Panc1 (cell line): Measurements from ENCODE around the gene PCNX1. TPM values are rescaled to one million over a fixed set of nuclear protein-coding genes. Genes with fewer than 3 reads are reported as not detected.

Source experiments
- ATAC-seq: fragments of 200-7000 bp; cut with Tn5 transposase; 2 replicates; pipeline ENCODE4 v1.9.1; 2020; ENCODE audit warnings: mild to moderate bottlenecking, moderate library complexity
- BruUV-seq: library from RNA; stranded (reverse); fragments of 400-500 nt; replicated peaks from 2 replicates; lab custom pipeline; 2021; lab: Mats Ljungman, UMichigan
- CTCF ChIA-PET: fragments of 300-600 bp; sonication (Branson Sonifier 250); formaldehyde crosslinking; loops from one replicate; lab custom pipeline; 2022; ENCODE audit warnings: antibody characterized with exemption; lab: Charles Lee
- POLR2A ChIA-PET: fragments of 300-600 bp; sonication (Branson Sonifier 250); formaldehyde crosslinking; loops from one replicate; lab custom pipeline; 2022; ENCODE audit warnings: antibody characterized with exemption; lab: Charles Lee
- DNase-seq: peaks from one replicate; pipeline ENCODE4 v3.0.0-alpha.2; 2010; ENCODE audit warnings: low read depth, low spot score
- H3K27ac ChIP-seq: 2 replicates; pipeline ENCODE4 v1.5.1; 2011; ENCODE audit warnings: mild to moderate bottlenecking, low read length, inconsistent platforms
- H3K27me3 ChIP-seq: fragments of 200-500 bp; sonication (Bioruptor generic); 2 replicates; pipeline ENCODE4 v1.6.0; 2014; ENCODE audit warnings: low read length, inconsistent platforms; ENCODE audit not compliant: control insufficient read depth, insufficient read depth
- H3K36me3 ChIP-seq: fragments of 200-500 bp; sonication (Bioruptor generic); 2 replicates; pipeline ENCODE4 v1.5.1; 2014; ENCODE audit warnings: inconsistent platforms, mild to moderate bottlenecking, low read length, moderate library complexity; ENCODE audit not compliant: control insufficient read depth, insufficient read depth
- H3K4me1 ChIP-seq: 2 replicates; pipeline ENCODE4 v1.5.1; 2011; ENCODE audit warnings: inconsistent platforms, mild to moderate bottlenecking, low read length, moderate library complexity; ENCODE audit not compliant: control insufficient read depth, insufficient read depth
- H3K4me3 ChIP-seq, 2 experiments: 2 replicates each; pipeline ENCODE4 v1.5.1; 2011 to 2012; ENCODE audit warnings: low read depth in 2 of 2, low read length in 2 of 2, mild to moderate bottlenecking in 2 of 2, inconsistent platforms in 1 of 2, moderate library complexity in 1 of 2
- H3K9me3 ChIP-seq: fragments of 200-500 bp; sonication (Bioruptor generic); 2 replicates; pipeline ENCODE4 v1.5.1; 2014; ENCODE audit warnings: low read depth, mild to moderate bottlenecking, inconsistent platforms, low read length, moderate library complexity; ENCODE audit not compliant: control insufficient read depth, insufficient read depth
- CTCF ChIP-seq: fragments of 450-650 bp; IDR thresholded peaks from 2 replicates; pipeline ENCODE4 v1.5.1; 2017; ENCODE audit warnings: mild to moderate bottlenecking
- POLR2AphosphoS5 ChIP-seq: IDR thresholded peaks from 2 replicates; pipeline ENCODE4 v1.6.1; 2012; ENCODE audit warnings: mild to moderate bottlenecking, low read depth, low read length, moderate library complexity
- REST ChIP-seq, 2 experiments: IDR thresholded peaks; 2 replicates each; pipeline ENCODE4 v1.6.1; 2011 to 2012; ENCODE audit warnings: low read depth in 2 of 2, control low read depth in 1 of 2, low read length in 1 of 2, mild to moderate bottlenecking in 1 of 2, moderate library complexity in 1 of 2; ENCODE audit not compliant: insufficient read depth in 1 of 2
- SIN3A ChIP-seq: IDR thresholded peaks from 2 replicates; pipeline ENCODE4 v1.6.1; 2012; ENCODE audit warnings: low read depth, mild to moderate bottlenecking, low read length, moderate library complexity, borderline replicate concordance; ENCODE audit not compliant: insufficient read depth
- TCF7L2 ChIP-seq: IDR thresholded peaks from 2 replicates; pipeline ENCODE4 v1.6.1; 2011; ENCODE audit warnings: mild to moderate bottlenecking, low read depth, low read length, inconsistent platforms
- in situ Hi-C: cut with HindIII; loops from 2 replicates; pipeline ENCODE4 v1.10.0; 2016; ENCODE audit warnings: low sequenced_read_pairs, low pct_unique_long_range_greater_than_20kb
- intact Hi-C: fragments of 100-400 bp; cut with micrococcal nuclease; formaldehyde crosslinking; loops from one replicate; pipeline ENCODE4 v1.10.0; 2022; ENCODE audit not compliant: unreplicated experiment
- total RNA-seq: library from RNA; stranded (reverse); gene quantifications from one replicate; pipeline ENCODE4 v1.2.1, GENCODE V29; 2021; ENCODE audit not compliant: unreplicated experiment

The PCNX1 gene
- total RNA-seq, 1 experiment from 2014 or later: 30.5 TPM

GRCh38 chr14:71119075-71119474, 211.8 kb downstream of the PCNX1 start:
- no peak for DNase-seq
- Histone ChIP-seq H3K4me3 (no peak overlapping the region), H3K36me3 (no peaks in the 10 kb centered on the region), H3K4me1 (no peaks in the 10 kb centered on the region), H3K9me3 (no peaks in the 10 kb centered on the region), H3K27me3 (no peaks in the 10 kb centered on the region), H3K27ac (no peak overlapping the region)
- ATAC-seq: no peak
- ChIA-PET CTCF (no interaction called here), POLR2A (no interaction called here)
- no peak for TF ChIP-seq CTCF
- in situ Hi-C loops (no loop called here), intact Hi-C loops (no loop called here)
- no TSS peak for BruUV-seq

GRCh38 chr14:71119832-71120231, 212.6 kb downstream of the PCNX1 start:
- TF ChIP-seq CTCF (no peak), TCF7L2 (no peak), POLR2AphosphoS5 (no peak), REST (IDR thresholded peaks at IDR 0.05; ENCODE audit: insufficient read depth in 1 of 2, low read depth in 2 of 2, low read length in 1 of 2) (no peak), SIN3A (no peak)
- POLR2A ChIA-PET: no interaction called here
- no peaks in the 10 kb centered on the region for H3K27me3 ChIP-seq
- DNase-seq: no peak
- no peaks in the 10 kb centered on the region for H3K36me3 ChIP-seq
- CTCF ChIA-PET: no interaction called here
- no peak overlapping the region for H3K4me3 ChIP-seq
- no peaks in the 10 kb centered on the region for H3K4me1 ChIP-seq
- no peaks in the 10 kb centered on the region for H3K9me3 ChIP-seq
- no TSS peak for BruUV-seq
- no peak for ATAC-seq
- in situ Hi-C loops: no loop called here
- intact Hi-C loops: no loop called here
- H3K27ac ChIP-seq: no peak overlapping the region

GRCh38 chr14:71121001-71121400, 213.7 kb downstream of the PCNX1 start:
- H3K36me3 ChIP-seq: no peaks in the 10 kb centered on the region
- no peaks in the 10 kb centered on the region for H3K9me3 ChIP-seq
- DNase-seq: no peak
- ChIA-PET POLR2A (no interaction called here), CTCF (no interaction called here)
- H3K4me3 ChIP-seq: no peak overlapping the region
- no peak for TF ChIP-seq TCF7L2
- TF ChIP-seq REST (IDR thresholded peaks at IDR 0.05; ENCODE audit: insufficient read depth in 1 of 2, low read depth in 2 of 2, low read length in 1 of 2): no peak
- TF ChIP-seq CTCF: no peak
- TF ChIP-seq POLR2AphosphoS5: no peak
- TF ChIP-seq SIN3A: no peak
- BruUV-seq: no TSS peak
- H3K27me3 ChIP-seq: no peaks in the 10 kb centered on the region
- no peak overlapping the region for H3K27ac ChIP-seq
- in situ Hi-C loops: no loop called here
- intact Hi-C loops: no loop called here
- no peak for ATAC-seq
- H3K4me1 ChIP-seq: no peaks in the 10 kb centered on the region
